Measurements from ENCODE around the gene METTL15.

- TF ChIP-seq POLR2AphosphoS5 (IDR thresholded peaks at IDR 0.05; ENCODE audit: low read depth, low read length) (no peak), POLR2A (IDR thresholded peaks at IDR 0.05; ENCODE audit: low read depth, low read length) (no peak), TAF1 (IDR thresholded peaks at IDR 0.05; ENCODE audit: borderline replicate concordance, low read depth, low read length) (no peak)
Observed at GRCh38 chr11:28366549-28367346, 258.6 kb downstream of the METTL15 start.

Data from GM12892 (cell line).